ENCODE data around the gene UPF1.

The UPF1 gene

DNA sequence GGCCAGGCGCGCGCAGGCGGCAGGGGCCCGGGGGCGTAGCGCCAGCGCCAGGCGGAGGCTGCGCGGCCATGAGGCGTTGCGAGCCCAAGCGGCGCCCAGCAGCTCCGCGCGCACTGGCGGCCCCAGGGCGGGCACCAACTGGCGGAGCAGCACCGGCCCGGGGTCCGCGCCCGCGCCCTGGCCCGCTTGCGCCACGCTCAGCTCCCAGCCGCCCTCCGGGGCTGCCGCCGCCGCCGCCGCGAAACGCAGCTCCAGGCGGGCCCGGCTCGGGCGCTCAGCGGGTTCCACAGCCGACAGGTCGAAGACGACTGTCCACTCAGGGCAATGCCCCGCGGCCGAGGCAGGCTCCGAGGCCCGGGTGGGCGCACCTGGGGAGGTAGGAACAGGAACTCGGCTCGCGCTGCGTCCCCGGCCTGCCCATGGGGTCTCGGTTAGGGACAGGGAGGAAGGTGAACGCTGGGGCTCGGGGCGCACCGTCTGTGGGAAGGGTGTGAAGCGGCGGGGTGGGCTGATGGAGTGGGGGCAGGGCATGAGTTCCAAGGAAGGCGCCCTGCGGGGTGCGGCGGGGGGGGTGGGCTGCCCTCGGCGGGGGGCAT lies 37.4 kb downstream of the UPF1 start:
- ChIA-PET POLR2A (no interaction called here), CTCF (no interaction called here)
- TF ChIP-seq SUZ12 (IDR thresholded peaks at IDR 0.05) (no peak), ARNT (IDR thresholded peaks at IDR 0.05) (no peak), CTBP1 (IDR thresholded peaks at IDR 0.05; ENCODE audit: borderline replicate concordance) (no peak), SP1 (IDR thresholded peaks at IDR 0.05) (no peak), HDGF (IDR thresholded peaks at IDR 0.05; ENCODE audit: borderline replicate concordance) (no peak), BHLHE40 (IDR thresholded peaks at IDR 0.05; ENCODE audit: borderline replicate concordance) (no peak)
- DNase-seq (ENCODE audit: extremely low spot score): no peak

DNA sequence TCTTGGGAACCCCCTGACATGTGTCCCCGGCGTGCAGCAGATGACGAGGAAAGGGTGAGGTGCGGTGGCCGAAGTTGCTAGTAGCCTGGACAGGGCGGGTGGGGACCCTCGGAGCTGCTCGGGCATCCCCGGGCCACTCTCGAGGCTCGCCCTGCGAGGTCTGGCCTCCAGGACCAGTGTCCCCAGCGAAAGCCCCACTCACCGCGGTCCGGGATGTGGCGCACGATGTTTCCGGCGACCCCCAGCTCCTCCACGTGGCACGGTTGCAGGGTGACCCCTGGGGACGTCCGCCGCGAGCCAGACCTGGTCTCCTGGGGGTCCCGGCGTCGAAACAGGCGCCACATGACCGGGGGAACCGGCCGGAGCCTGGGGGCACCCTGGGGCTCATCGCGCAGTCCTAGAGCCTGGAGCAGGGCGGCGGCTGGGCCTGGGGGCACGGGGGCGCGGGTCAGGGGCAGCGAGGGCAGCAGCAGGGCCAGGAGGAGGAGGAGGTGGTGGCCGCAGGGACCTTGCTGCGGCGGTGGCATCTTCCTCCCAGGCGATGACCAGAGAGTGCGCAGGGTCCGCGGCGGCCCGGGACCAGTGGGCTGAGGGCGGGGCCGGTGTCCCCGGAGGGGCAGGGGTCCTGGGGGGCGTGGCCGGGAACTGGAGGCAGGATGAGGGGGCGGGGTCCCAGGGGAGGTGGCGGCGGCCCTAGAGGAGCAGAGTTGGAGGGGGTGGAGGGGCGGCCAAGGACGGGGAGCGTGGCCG lies 38.2 kb downstream of the UPF1 start:
- ChIA-PET POLR2A (no interaction called here), CTCF (no interaction called here)
- TF ChIP-seq ARNT (IDR thresholded peaks at IDR 0.05) (no peak), FOXM1 (IDR thresholded peaks at IDR 0.05; ENCODE audit: borderline replicate concordance) (no peak), ELF4 (IDR thresholded peaks at IDR 0.05) (no peak), BHLHE40 (IDR thresholded peaks at IDR 0.05; ENCODE audit: borderline replicate concordance) (no peak), FOXK2 (IDR thresholded peaks at IDR 0.05) (no peak), NFRKB (IDR thresholded peaks at IDR 0.05) (no peak), L3MBTL2 (conservative IDR thresholded peaks at IDR 0.05) (no peak), SUZ12 (IDR thresholded peaks at IDR 0.05) (no peak), ZNF384 (IDR thresholded peaks at IDR 0.05) (no peak), TARDBP (IDR thresholded peaks at IDR 0.05) (no peak), FOXA1 (IDR thresholded peaks at IDR 0.05) (no peak), SP1 (IDR thresholded peaks at IDR 0.05) (no peak), HDGF (IDR thresholded peaks at IDR 0.05; ENCODE audit: borderline replicate concordance) (no peak), CTBP1 (IDR thresholded peaks at IDR 0.05; ENCODE audit: borderline replicate concordance) (no peak), LEF1 (IDR thresholded peaks at IDR 0.05; ENCODE audit: borderline replicate concordance) (no peak)
- TF ChIP-seq, protein P1, sequence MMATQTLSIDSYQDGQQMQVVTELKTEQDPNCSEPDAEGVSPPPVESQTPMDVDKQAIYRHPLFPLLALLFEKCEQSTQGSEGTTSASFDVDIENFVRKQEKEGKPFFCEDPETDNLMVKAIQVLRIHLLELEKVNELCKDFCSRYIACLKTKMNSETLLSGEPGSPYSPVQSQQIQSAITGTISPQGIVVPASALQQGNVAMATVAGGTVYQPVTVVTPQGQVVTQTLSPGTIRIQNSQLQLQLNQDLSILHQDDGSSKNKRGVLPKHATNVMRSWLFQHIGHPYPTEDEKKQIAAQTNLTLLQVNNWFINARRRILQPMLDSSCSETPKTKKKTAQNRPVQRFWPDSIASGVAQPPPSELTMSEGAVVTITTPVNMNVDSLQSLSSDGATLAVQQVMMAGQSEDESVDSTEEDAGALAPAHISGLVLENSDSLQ (IDR thresholded peaks at IDR 0.05): no peak
- DNase-seq (ENCODE audit: extremely low spot score): no peak

DNA sequence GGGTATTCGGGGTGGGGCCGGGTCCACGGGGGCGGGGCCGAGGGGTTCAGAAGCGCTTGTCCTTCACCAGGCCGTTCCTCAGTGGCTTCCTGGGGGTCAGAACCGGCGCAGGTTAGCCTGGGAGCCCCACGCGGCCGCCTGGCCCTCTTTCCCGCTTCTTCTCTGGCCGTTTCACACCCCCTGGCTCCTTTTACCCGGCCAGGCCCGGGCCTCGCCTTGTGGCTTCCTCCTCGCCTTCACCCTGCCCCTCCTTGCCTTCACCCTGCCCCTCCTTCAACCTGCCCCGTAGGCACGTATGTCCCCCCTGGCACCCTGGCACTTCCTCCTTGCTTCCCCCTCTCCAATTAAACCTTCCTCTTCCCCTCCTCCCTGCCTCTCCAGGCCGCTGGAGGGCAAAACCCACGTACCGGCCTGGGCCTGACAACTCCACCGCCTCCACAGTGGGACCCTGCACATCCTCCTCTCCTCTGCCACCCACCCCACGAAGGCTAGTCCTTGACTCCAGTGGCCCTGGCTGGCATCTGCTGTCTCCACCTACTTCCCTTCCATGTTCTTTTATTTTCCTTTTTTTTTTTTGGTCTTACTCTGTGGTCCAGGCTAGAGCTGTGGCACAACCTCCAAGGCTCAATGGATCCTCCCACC lies 38.9 kb downstream of the UPF1 start:
- ChIA-PET CTCF (interaction anchor here (1.8 kb wide), 1 partner anchor 24 kb away, joined by 8 read pairs; no protein-coding TSS in a partner anchor), POLR2A (no interaction called here)
- TF ChIP-seq ARNT (IDR thresholded peaks at IDR 0.05) (no peak), TARDBP (IDR thresholded peaks at IDR 0.05) (no peak), ZNF384 (IDR thresholded peaks at IDR 0.05) (no peak), FOXA1 (IDR thresholded peaks at IDR 0.05) (no peak), BHLHE40 (IDR thresholded peaks at IDR 0.05; ENCODE audit: borderline replicate concordance) (no peak), CTBP1 (IDR thresholded peaks at IDR 0.05; ENCODE audit: borderline replicate concordance) (no peak)
- DNase-seq (ENCODE audit: extremely low spot score): no peak

DNA sequence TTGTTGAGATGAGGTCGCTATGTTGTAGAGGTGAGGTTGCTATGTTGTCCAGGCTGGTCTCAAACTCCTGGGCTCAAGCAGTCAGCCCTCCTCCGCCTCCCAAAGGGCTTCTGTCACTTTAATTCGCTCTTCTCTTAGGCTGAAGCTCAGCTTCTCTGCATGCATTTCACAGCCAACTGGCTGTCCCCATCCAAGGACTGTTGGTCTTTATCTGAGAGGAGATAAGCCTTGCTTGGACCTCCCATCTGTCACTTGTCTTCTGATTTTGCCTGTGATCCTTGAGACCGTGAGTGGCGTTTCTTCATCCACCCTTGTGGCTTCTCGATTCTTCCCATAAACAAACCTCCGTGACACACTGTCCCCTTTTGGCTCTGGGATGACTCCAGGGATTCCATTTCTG lies 39.8 kb downstream of the UPF1 start:
- TF ChIP-seq L3MBTL2 (conservative IDR thresholded peaks at IDR 0.05) (no peak), FOXK2 (IDR thresholded peaks at IDR 0.05) (no peak), SP1 (IDR thresholded peaks at IDR 0.05) (no peak), NFRKB (IDR thresholded peaks at IDR 0.05) (no peak), BHLHE40 (IDR thresholded peaks at IDR 0.05; ENCODE audit: borderline replicate concordance) (no peak), FOXA1 (IDR thresholded peaks at IDR 0.05) (no peak), CTBP1 (IDR thresholded peaks at IDR 0.05; ENCODE audit: borderline replicate concordance) (no peak), FOXM1 (IDR thresholded peaks at IDR 0.05; ENCODE audit: borderline replicate concordance) (no peak), LEF1 (IDR thresholded peaks at IDR 0.05; ENCODE audit: borderline replicate concordance) (no peak), HDGF (IDR thresholded peaks at IDR 0.05; ENCODE audit: borderline replicate concordance) (no peak), ZNF384 (IDR thresholded peaks at IDR 0.05) (no peak), SUZ12 (IDR thresholded peaks at IDR 0.05) (no peak), TARDBP (IDR thresholded peaks at IDR 0.05) (no peak), ARNT (IDR thresholded peaks at IDR 0.05) (no peak), ELF4 (IDR thresholded peaks at IDR 0.05) (no peak)
- TF ChIP-seq, protein P1 (IDR thresholded peaks at IDR 0.05): no peak
- POLR2A ChIA-PET: interaction anchor here (1.5 kb wide), 1 partner anchor 9 kb away, joined by 6 read pairs; no protein-coding TSS in a partner anchor
- no peak for DNase-seq (ENCODE audit: extremely low spot score)
- CTCF ChIA-PET: interaction anchor here (0.8 to 1.8 kb wide), 2 partner anchors 15 to 25 kb away, joined by 3 to 8 read pairs; no protein-coding TSS in a partner anchor

DNA sequence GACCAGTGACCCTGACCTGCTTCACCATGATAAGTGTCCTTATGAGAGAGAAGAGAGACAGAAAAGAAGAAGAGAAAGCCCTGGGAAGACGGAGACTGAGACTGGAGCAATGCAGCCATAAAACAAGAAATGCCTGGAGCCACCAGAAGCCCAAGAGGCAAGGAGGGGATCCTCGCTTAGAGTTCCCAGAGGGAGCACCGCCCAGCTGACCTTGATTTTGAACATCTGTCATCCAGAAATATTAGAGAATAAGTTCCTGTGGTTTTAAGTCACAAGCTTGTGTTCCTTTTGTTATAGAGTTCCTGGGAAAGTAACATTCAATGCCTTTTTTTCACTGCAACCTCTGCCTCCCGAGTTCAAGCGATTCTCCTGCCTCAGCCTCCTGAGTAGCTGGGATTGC lies 44.0 kb downstream of the UPF1 start:
- TF ChIP-seq BHLHE40 (IDR thresholded peaks at IDR 0.05; ENCODE audit: borderline replicate concordance) (no peak), ZNF384 (IDR thresholded peaks at IDR 0.05) (no peak), CTBP1 (IDR thresholded peaks at IDR 0.05; ENCODE audit: borderline replicate concordance) (no peak), ELF4 (IDR thresholded peaks at IDR 0.05) (no peak), NFRKB (IDR thresholded peaks at IDR 0.05) (no peak), TARDBP (IDR thresholded peaks at IDR 0.05) (no peak), FOXA1 (IDR thresholded peaks at IDR 0.05) (no peak), LEF1 (IDR thresholded peaks at IDR 0.05; ENCODE audit: borderline replicate concordance) (no peak), FOXM1 (IDR thresholded peaks at IDR 0.05; ENCODE audit: borderline replicate concordance) (no peak), L3MBTL2 (conservative IDR thresholded peaks at IDR 0.05) (no peak), SP1 (IDR thresholded peaks at IDR 0.05) (no peak), SUZ12 (IDR thresholded peaks at IDR 0.05) (no peak), HDGF (IDR thresholded peaks at IDR 0.05; ENCODE audit: borderline replicate concordance) (no peak), ARNT (IDR thresholded peaks at IDR 0.05) (no peak), FOXK2 (IDR thresholded peaks at IDR 0.05) (no peak)
- TF ChIP-seq, protein P1 (IDR thresholded peaks at IDR 0.05): no peak
- POLR2A ChIA-PET: no interaction called here
- CTCF ChIA-PET: no interaction called here
- DNase-seq (ENCODE audit: extremely low spot score): no peak
